ENCODE results near the gene UBL7. TPM values are rescaled to one million over a fixed set of nuclear protein-coding genes. Genes with fewer than 3 reads are reported as not detected.

Gene UBL7
- total and polyA plus RNA-seq, 2 donors (not counting 1 experiment from before 2014, with no cell fraction given) = 44.4 to 73.9 TPM

DNA sequence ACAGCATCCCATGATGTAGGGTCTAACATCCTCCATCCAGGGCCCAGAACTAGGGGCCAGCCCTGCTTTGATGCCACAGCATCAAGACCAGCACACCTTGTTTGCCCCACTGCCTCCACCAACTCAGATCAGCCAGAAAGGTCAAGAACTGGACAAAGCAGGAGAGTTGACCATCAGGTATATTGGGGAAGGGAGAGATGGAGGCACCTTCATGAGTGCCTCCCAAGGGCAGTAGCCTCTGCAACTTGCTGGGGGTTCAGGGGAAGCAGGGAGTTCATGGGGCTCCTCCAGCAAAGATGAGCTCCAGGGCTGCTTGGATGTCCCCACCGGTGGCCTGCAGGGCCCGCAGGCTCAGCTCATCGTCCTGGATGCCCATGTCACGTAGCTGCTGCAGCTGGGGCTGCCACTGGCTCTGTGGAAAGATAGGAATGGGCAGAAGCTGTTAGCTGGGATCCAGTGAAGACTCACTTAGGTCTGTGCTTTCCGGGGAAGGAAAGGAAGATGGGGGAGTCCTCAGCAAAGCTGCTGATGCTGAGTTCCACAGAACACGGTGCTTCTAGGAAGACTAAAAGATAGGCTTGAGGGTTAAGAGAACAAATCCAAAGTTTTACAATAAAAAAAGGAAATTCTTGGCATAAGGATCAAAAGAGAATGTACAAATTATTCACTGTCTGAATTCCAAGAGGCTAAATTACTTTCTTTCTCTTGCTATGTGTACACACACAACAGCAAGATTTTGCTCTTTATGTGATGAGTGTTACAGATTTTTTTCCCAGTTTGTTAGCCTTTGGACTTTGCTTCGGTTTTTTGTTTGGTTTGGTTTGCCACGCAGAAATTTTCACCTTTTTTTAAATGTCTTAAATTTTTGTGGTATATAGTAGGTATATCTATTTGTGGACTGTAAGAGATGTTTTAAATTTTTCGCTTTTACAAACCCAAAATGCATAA is 14.9 kb downstream of the UBL7 start:
- Histone ChIP-seq H4K20me1 (ENCODE audit: control insufficient read depth, insufficient read depth, low read length, poor library complexity, severe bottlenecking) (peaks cover under 1% of the 10 kb centered on the region), H2AFZ (ENCODE audit: insufficient read depth, low read depth, low read length, poor library complexity, severe bottlenecking) (no peak overlapping the region), H3K9me3 (ENCODE audit: control extremely low read depth in 1 of 3, control insufficient read depth in 2 of 3, insufficient read depth in 1 of 3, low read length in 2 of 3) (no peaks in the 10 kb centered on the region), H3K27me3 (replicated peaks in 1 of 4; ENCODE audit: control extremely low read depth in 1 of 4, control insufficient read depth in 3 of 4, insufficient read depth in 4 of 4, low read length in 3 of 4) (no peaks in the 10 kb centered on the region), H3K4me1 (ENCODE audit: control insufficient read depth in 2 of 2, insufficient read depth in 2 of 2, low read length in 2 of 2) (no peaks in the 10 kb centered on the region), H3K4me2 (replicated peaks; ENCODE audit: low read depth, low read length, poor library complexity, severe bottlenecking) (no peak overlapping the region), H3K36me3 (replicated peaks in 1 of 2; ENCODE audit: control extremely low read depth in 1 of 2, control insufficient read depth in 1 of 2, extremely low read depth in 1 of 2, insufficient read depth in 2 of 2, low read length in 1 of 2) (peaks cover 2 to 65% of the 10 kb centered on the region in 2 experiments), H3K4me3 (ENCODE audit: control extremely low read depth in 1 of 5, extremely low read depth in 1 of 5, insufficient read depth in 1 of 5, low read depth in 2 of 5, low read length in 4 of 5) (no peak overlapping the region), H3K79me2 (ENCODE audit: control insufficient read depth, insufficient read depth, low read length) (no peaks in the 10 kb centered on the region), H3K27ac (ENCODE audit: low read length in 2 of 2) (no peak overlapping the region), H3K9ac (ENCODE audit: low read length) (no peak overlapping the region)
- H3K27me3 Mint-ChIP-seq = no peaks in the 10 kb centered on the region
- no peak overlapping the region for H3K4me3 Mint-ChIP-seq
- no peak for ATAC-seq (ENCODE audit: low read depth)
- ChIA-PET CTCF (interaction anchor here (26.1 kb wide), 1 partner anchor 66 kb away, joined by 855 read pairs; no protein-coding TSS in a partner anchor), POLR2A (no interaction called here)
- WGBS (ENCODE audit: insufficient coverage) = 98% methylated on average over 5 of the region's 9 CpGs
- H3K9me3 Mint-ChIP-seq (ENCODE audit: insufficient read depth) = no peaks in the 10 kb centered on the region
- no peaks in the 10 kb centered on the region for H3K4me1 Mint-ChIP-seq
- H3K27ac Mint-ChIP-seq = no peak overlapping the region
- TF ChIP-seq, protein P1, sequence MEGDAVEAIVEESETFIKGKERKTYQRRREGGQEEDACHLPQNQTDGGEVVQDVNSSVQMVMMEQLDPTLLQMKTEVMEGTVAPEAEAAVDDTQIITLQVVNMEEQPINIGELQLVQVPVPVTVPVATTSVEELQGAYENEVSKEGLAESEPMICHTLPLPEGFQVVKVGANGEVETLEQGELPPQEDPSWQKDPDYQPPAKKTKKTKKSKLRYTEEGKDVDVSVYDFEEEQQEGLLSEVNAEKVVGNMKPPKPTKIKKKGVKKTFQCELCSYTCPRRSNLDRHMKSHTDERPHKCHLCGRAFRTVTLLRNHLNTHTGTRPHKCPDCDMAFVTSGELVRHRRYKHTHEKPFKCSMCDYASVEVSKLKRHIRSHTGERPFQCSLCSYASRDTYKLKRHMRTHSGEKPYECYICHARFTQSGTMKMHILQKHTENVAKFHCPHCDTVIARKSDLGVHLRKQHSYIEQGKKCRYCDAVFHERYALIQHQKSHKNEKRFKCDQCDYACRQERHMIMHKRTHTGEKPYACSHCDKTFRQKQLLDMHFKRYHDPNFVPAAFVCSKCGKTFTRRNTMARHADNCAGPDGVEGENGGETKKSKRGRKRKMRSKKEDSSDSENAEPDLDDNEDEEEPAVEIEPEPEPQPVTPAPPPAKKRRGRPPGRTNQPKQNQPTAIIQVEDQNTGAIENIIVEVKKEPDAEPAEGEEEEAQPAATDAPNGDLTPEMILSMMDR (IDR thresholded peaks at IDR 0.05) = no peak
- no peak for TF ChIP-seq EZH2 (IDR thresholded peaks at IDR 0.05; ENCODE audit: borderline replicate concordance, insufficient read depth, low read depth, low read length, poor library complexity, severe bottlenecking)
- DNase-seq = no peak
- intact Hi-C loops (cut with micrococcal nuclease) = no loop called here

Measured in B cell (primary cell).